Measurements from ENCODE around the gene ZNF281. TPM values are rescaled to one million over a fixed set of nuclear protein-coding genes. Genes with fewer than 3 reads are reported as not detected.

ZNF281 gene
- total RNA-seq, 2 donors from 2014 or later = 8.5 to 11.8 TPM

Other genes starting within 250 kb of the ZNF281 start
- 1 to 10 TPM; 2.7 to 8.2 TPM for gene KIF14, start 210.7 kb upstream of the ZNF281 start, total RNA-seq

All from colonic mucosa (tissue), 2 donors.